Liver (tissue), 3 donors: Measurements from ENCODE around the gene RTCB.

Experiments used
- CTCF ChIP-seq: fragments of 150-350 bp; IDR thresholded peaks from 2 replicates; pipeline ENCODE4 v1.5.1; 2017; ENCODE audit warnings: improper control_type of control experiment, low read depth, low read length; ENCODE audit not compliant: missing input control
- FOXA2 ChIP-seq: IDR thresholded peaks from 2 replicates; pipeline ENCODE4 v1.6.1; 2016; ENCODE audit warnings: antibody characterized with exemption
- HNF4A ChIP-seq, 2 donors: conservative IDR thresholded peaks; 2 replicates each; pipeline ENCODE4 v1.6.1; 2016; ENCODE audit warnings: antibody characterized with exemption in 2 of 2, mild to moderate bottlenecking in 2 of 2
- JUND ChIP-seq, 2 donors: IDR thresholded peaks; 2 replicates each; pipeline ENCODE4 v1.6.1; 2016; ENCODE audit warnings: antibody characterized with exemption in 2 of 2
- MAX ChIP-seq: IDR thresholded peaks from 2 replicates; pipeline ENCODE4 v1.6.1; 2016; ENCODE audit warnings: antibody characterized with exemption
- REST ChIP-seq: IDR thresholded peaks from 2 replicates; pipeline ENCODE4 v1.6.1; 2016; ENCODE audit warnings: antibody characterized with exemption, mild to moderate bottlenecking
- SP1 ChIP-seq: IDR thresholded peaks from 2 replicates; pipeline ENCODE4 v1.6.1; 2018; ENCODE audit warnings: antibody characterized with exemption, mild to moderate bottlenecking
- TAF1 ChIP-seq: conservative IDR thresholded peaks from 2 replicates; pipeline ENCODE4 v1.6.1; 2016; ENCODE audit warnings: antibody characterized with exemption, mild to moderate bottlenecking
- ZBTB33 ChIP-seq: IDR thresholded peaks from 2 replicates; pipeline ENCODE4 v1.6.1; 2016; ENCODE audit warnings: antibody characterized with exemption
- donor health status: healthy.
- donor health status: healthy.

GRCh38 chr22:32396746-32397145 is 15.3 kb downstream of the RTCB start:
- no peak for TF ChIP-seq CTCF
- TF ChIP-seq JUND (IDR thresholded peaks at IDR 0.05), result no peak
- no peak for TF ChIP-seq FOXA2
- no peak for TF ChIP-seq TAF1
- TF ChIP-seq REST, result no peak
- no peak for TF ChIP-seq ZBTB33
- no peak for TF ChIP-seq MAX
- no peak for TF ChIP-seq SP1
- no peak for TF ChIP-seq HNF4A (conservative IDR thresholded peaks at IDR 0.05)
